Esophagus mucosa (tissue), 1 donor: ENCODE results near the gene SLC22A12. TPM values are rescaled to one million over a fixed set of nuclear protein-coding genes. Genes with fewer than 3 reads are reported as not detected.
"Not testable (repeated sequence)": the region's sequence is repeated elsewhere in the genome, so short reads cannot be mapped to it uniquely, and the experiment has no call there.

Experiments
- ATAC-seq: fragments of 200-7000 bp; cut with Tn5 transposase; one replicate; pipeline ENCODE4 v1.9.1; 2020
- total RNA-seq: library from RNA; stranded (reverse); gene quantifications from one replicate; pipeline ENCODE4 v1.2.4, GENCODE V29; 2023
- donor health status: DM: yes; HTN: yes; CAD: no.

SLC22A12 gene
- total RNA-seq, 1 donor from 2014 or later, result not detected

- no peak for ATAC-seq
Measured at GRCh38 chr11:64588701-64589100, 2.3 kb upstream of the SLC22A12 start.

- no peak for ATAC-seq
Measured at GRCh38 chr11:64591257-64592233, 525 bp downstream of the SLC22A12 start.

- ATAC-seq, result no peak
Measured at GRCh38 chr11:64592234-64592615, 1.2 kb downstream of the SLC22A12 start.

- no peak for ATAC-seq
Measured at GRCh38 chr11:64592656-64593055, 1.6 kb downstream of the SLC22A12 start.

GRCh38 chr11:64593156-64594105, 2.4 kb downstream of the SLC22A12 start:
- peak; percentile 9 for ATAC-seq

- no peak for ATAC-seq
Measured at GRCh38 chr11:64594159-64594939, 3.3 kb downstream of the SLC22A12 start.

GRCh38 chr11:64595922-64596321, 4.9 kb downstream of the SLC22A12 start:
- not testable (repeated sequence) for ATAC-seq

GRCh38 chr11:64597671-64598101, 6.7 kb downstream of the SLC22A12 start:
- no peak for ATAC-seq

GRCh38 chr11:64598106-64598796, 7.2 kb downstream of the SLC22A12 start:
- no peak for ATAC-seq

GRCh38 chr11:64598797-64599697, 8.0 kb downstream of the SLC22A12 start:
- ATAC-seq, result no peak

- no peak for ATAC-seq
Measured at GRCh38 chr11:64599698-64600211, 8.7 kb downstream of the SLC22A12 start.

- no peak for ATAC-seq
Measured at GRCh38 chr11:64600281-64600992, 9.4 kb downstream of the SLC22A12 start.

GRCh38 chr11:64601605-64602465, 10.8 kb downstream of the SLC22A12 start:
- ATAC-seq, result no peak

GRCh38 chr11:64602466-64603070, 11.5 kb downstream of the SLC22A12 start:
- ATAC-seq, result no peak

- ATAC-seq, result no peak
Measured at GRCh38 chr11:64603411-64604110, 12.5 kb downstream of the SLC22A12 start.

- ATAC-seq, result no peak
Measured at GRCh38 chr11:64604458-64605243, 13.6 kb downstream of the SLC22A12 start.

- ATAC-seq, result no peak
Measured at GRCh38 chr11:64605244-64605560, 14.2 kb downstream of the SLC22A12 start.
